Prostate gland (tissue), 2 donors: ENCODE measurements around the gene HIGD1A.

Source experiments
- CTCF ChIP-seq, 4 experiments: fragments of 200-600 bp in 2 of 4; fragments of 450-650 bp in 2 of 4; sonication (generic) in 2 of 4; IDR thresholded peaks; 1 replicate in 3 of 4; 2 replicates in 1 of 4; pipeline ENCODE4 v1.5.1; 2016 to 2019; ENCODE audit warnings: antibody characterized with exemption in 4 of 4, mild to moderate bottlenecking in 2 of 4, moderate library complexity in 2 of 4
- POLR2A ChIP-seq: fragments of 450-650 bp; IDR thresholded peaks from one replicate; pipeline ENCODE4 v1.6.1; 2016; ENCODE audit warnings: antibody characterized with exemption, mild to moderate bottlenecking

- TF ChIP-seq POLR2A (no peak), CTCF (IDR thresholded peaks at IDR 0.05) (no peak)
Observed at GRCh38 chr3:42801048-42801620, 3.2 kb downstream of the HIGD1A start.
